HG03280 (cell line): Measurements from ENCODE around the gene TFB1M.
A peak's percentile ranks its signal among the peaks of the same experiment; 100 is the strongest.

ENCODE experiments used
- ATAC-seq: cut with Tn5 transposase; IDR thresholded peaks from one replicate; pipeline ENCODE4 v1.9.1; 2021; ENCODE audit warnings: mild to moderate bottlenecking, moderate library complexity; ENCODE audit not compliant: unreplicated experiment

TFB1M gene

DNA sequence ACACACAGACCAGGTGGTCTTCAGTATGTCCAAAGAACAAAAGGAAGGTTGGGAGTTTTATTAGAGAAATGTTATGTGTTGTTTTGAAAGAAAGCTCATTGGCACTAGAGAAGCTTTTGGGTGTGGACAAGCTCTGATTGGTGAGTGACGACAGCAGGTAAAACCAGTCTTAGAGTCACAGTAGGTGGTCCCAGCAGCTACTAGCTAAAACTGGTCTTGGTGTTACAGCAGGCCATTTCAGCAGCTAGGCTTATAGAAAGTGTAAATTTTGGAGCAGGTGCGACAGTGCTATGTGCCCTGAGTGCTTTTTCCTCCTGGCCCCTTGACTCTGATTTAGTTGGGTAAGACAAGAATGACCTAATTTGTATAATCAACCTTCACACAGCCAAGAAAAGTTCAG lies 46.9 kb downstream of the TFB1M start:
- no peak for ATAC-seq

DNA sequence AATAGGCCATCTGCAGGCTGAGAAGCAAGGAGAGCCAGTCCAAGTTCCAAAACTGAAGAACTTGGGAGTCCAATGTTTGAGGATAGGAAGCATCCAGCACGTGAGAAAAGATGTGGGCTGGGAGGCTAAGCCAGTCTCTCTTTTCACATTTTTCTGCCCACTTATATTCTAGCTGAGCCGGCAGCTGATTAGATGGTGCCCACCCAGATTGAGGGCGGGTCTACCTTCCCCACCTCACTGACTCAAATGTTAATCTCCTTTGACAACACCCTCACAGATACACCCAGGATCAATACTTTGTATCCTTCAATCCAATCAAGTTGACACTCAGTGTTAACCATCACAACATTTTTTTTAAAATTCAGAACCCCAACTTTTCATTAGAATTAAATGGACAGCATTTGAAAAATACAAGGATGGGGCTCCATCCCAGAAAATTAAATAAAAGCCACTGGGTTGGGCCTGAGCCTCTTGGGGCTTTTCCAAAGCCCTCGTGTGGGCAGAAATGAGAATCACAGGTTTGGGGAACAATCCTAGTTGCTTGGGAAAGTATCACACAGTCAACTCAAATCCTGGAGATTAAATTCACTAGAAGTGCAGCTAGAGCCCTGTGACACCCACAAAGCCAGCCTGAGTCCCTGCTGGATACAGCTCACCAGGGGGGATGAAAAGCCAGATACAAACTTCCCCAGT lies 48.3 kb downstream of the TFB1M start:
- ATAC-seq, result no peak

GRCh38 chr6:155264693-155265320 lies 49.5 kb downstream of the TFB1M start:
- no peak for ATAC-seq

GRCh38 chr6:155263373-155264063 lies 50.8 kb downstream of the TFB1M start, which contains the start of gene CLDN20:
Gene CLDN20 (plus strand): TSS chr6:155264013. CDS start chr6:155275720, 11,707 bp downstream.
- no peak for ATAC-seq

- ATAC-seq, result no peak
Observed at GRCh38 chr6:155262655-155263054, 51.6 kb downstream of the TFB1M start.

GRCh38 chr6:155261111-155261900 lies 53.0 kb downstream of the TFB1M start:
- peak; percentile 53 for ATAC-seq

DNA sequence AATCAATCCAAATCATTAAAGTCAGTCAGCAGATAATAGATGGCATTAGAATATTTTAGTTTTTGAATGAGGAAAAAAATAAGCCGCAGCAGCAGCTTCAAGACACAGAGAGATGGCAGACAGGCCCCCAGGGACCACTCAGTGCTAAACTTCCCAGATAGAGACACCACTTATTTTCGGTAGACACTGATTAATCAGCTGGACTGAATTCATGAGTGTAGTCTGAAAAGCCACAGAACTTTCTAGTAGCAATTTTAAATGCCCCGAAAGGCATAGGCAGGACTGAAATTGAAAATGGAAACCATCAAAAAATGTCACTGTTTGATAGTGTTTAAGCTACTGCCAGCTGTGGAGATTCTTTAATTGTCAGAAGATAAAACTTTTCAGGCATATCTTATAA lies 53.6 kb downstream of the TFB1M start:
- ATAC-seq, result peak; percentile 64

GRCh38 chr6:155259897-155260296 lies 54.4 kb downstream of the TFB1M start:
- no peak for ATAC-seq

DNA sequence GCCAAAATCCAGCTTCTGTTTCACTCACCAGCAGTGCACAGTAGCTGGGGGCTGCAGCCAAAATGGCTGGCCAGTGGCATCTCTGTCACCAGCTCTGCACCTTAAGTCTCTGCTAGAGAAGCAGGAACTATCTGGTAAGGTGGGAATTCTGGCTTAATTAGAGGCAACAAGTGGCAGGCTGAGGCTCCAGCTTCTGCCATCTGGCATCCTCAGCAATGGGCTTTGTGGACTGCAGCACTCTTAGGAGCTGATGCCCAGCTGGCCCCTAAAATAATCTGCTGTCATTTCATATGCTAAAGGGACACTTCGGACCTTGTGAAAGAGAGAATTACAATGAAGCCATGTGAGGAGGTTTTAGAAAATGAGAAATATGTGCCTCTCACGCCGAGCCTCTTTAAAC lies 55.1 kb downstream of the TFB1M start:
- ATAC-seq, result no peak

DNA sequence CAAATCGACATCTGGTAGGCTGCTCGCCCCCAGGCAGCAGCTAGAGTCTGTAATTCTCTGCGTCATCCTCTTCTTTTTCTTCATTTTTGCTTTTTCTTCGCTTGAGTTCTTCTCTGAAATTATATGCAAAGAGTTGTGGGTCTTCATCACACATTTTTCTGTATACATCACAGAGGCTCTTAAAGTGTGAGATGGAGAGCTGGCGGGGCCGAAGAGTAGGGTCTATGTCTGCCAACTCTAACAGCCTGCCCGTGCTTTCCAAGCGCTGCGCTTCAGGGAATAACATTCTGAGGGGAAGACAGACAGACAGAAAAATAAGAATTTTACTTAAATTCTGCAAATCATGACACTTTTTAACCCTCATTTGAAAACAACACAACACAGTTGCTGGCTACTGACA lies 56.5 kb downstream of the TFB1M start:
- no peak for ATAC-seq

DNA sequence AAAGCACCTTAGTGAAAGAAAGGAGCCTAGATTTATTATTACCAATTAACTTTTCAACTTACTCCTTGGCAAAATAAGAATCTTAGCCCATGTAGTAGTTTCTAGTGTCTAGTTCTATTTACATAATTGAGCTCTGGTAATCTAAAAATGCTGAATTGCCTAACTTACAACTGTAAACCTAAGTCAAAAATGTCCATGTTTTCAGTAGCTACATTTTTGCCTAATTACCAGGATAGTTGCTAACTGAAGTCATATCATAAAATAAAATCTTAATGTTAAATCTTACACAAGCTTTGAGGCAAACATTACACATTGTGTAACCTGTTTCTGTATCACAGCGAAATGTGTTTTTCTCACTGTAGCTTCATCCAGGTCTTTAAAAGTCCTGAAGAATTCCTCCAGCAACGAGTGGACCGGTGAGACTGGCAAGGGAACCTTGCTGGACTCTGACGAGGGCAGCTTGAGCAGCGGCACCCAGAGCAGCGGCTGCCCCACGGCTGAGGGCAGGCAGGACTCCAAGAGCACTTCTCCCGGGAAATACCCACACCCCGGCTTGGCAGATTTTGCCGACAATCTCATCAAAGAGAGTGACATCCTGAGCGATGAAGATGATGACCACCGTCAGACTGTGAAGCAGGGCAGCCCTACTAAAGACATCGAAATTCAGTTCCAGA lies 58.0 kb downstream of the TFB1M start:
- no peak for ATAC-seq

GRCh38 chr6:155254139-155254538 lies 60.1 kb downstream of the TFB1M start:
- ATAC-seq, result no peak

DNA sequence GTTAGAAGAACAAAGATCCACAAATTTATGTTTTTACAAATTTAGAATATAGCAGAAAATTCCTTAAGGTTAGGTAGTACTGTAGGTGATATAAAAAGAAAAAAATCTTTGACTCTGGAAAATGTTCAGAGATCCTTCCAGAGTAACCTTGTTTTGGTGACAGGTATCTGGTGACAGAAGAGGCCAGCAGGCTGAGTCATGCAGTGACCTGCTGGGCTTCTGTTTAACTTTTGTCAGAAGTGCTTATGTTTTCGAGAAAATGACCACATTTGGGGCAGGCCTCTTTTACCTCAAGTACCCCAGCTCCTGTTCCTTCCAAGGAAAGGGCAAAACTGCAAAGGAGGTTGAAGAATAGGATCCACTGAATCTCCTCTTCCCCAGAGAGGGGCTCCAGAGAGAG lies 60.9 kb downstream of the TFB1M start:
- ATAC-seq, result no peak

DNA sequence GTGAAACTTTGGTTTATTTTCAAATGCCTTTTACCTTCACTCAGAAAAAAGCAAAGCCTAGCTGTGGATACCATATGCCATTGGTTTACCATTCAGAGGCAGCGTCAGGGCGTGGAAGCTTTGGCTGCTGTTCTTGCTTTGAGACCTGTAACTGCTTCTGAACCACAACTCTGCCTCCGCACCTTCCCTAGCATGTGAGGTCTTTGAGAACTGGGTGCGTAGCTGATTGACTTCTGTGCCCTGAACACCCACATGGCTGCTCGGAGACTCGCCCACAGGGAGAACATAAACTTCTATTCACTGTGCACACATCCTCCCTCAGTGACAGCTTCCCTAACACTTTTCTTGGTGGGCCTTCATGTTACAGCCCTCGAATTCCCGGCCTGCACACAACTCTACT lies 61.7 kb downstream of the TFB1M start:
- ATAC-seq, result no peak

- ATAC-seq, result no peak
Observed at GRCh38 chr6:155250701-155251381, 63.4 kb downstream of the TFB1M start.

GRCh38 chr6:155248008-155249001 lies 66.0 kb downstream of the TFB1M start:
- ATAC-seq, result peak; percentile 89

GRCh38 chr6:155247618-155248007 lies 66.7 kb downstream of the TFB1M start:
- ATAC-seq, result no peak

DNA sequence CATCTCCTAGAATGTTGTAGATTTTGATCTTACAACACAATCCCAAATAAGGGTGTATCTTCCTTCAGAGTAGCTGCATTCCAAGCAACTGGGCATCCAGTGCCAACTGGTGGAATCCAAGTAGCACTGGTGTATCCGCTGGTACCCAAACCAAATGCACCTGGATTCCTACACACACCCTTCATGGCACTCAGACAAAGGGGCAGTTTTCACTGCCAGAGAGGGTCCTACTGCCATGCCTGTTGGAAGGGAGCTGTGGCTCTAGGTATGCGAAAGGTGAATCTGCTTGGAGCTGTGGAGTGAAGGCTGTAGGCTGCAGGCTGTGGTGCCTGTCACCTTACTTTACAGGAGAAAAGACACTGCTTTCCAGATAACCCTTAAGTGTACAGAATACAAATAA lies 67.5 kb downstream of the TFB1M start:
- no peak for ATAC-seq

GRCh38 chr6:155245831-155246230 lies 68.5 kb downstream of the TFB1M start:
- ATAC-seq, result no peak
